Endodermal cell (in vitro differentiated cells): ENCODE results near the gene DNAJC10. TPM values are rescaled to one million over a fixed set of nuclear protein-coding genes. Genes with fewer than 3 reads are reported as not detected.

ENCODE experiments used
- DNase-seq: peaks from one replicate; pipeline ENCODE4 v3.0.0-alpha.2; 2017
- H3K27ac ChIP-seq: 2 replicates; pipeline ENCODE4 v1.5.1; 2013; ENCODE audit warnings: mild to moderate bottlenecking, low read depth, low read length, moderate library complexity
- H3K27me3 ChIP-seq: 2 replicates; pipeline ENCODE4 v1.6.1; 2013; ENCODE audit warnings: mild to moderate bottlenecking, low read length, moderate library complexity; ENCODE audit not compliant: insufficient read depth, control insufficient read depth, poor library complexity, severe bottlenecking
- H3K36me3 ChIP-seq: 2 replicates; pipeline ENCODE4 v1.7.0; 2013; ENCODE audit warnings: mild to moderate bottlenecking, low read length, moderate library complexity; ENCODE audit not compliant: control insufficient read depth, insufficient read depth
- H3K4me1 ChIP-seq: one replicate; pipeline ENCODE4 v1.7.0; 2013; ENCODE audit warnings: low read length; ENCODE audit not compliant: control insufficient read depth, insufficient read depth
- H3K4me3 ChIP-seq: 2 replicates; pipeline ENCODE4 v1.5.1; 2013; ENCODE audit warnings: mild to moderate bottlenecking, low read length, moderate library complexity
- H3K9ac ChIP-seq: 2 replicates; pipeline ENCODE4 v1.6.1; 2013; ENCODE audit warnings: mild to moderate bottlenecking, low read length, moderate library complexity; ENCODE audit not compliant: poor library complexity, severe bottlenecking; ENCODE audit errors: extremely low read depth
- H3K9me3 ChIP-seq: 2 replicates; pipeline ENCODE4 v1.6.1; 2013; ENCODE audit warnings: mild to moderate bottlenecking, low read length, moderate library complexity; ENCODE audit not compliant: control insufficient read depth
- H3K27ac Mint-ChIP-seq: 2 replicates; pipeline ENCODE4 v1.8.0; 2020; ENCODE audit warnings: mixed read lengths
- H3K27me3 Mint-ChIP-seq: 2 replicates; pipeline ENCODE4 v1.8.0; 2021; ENCODE audit warnings: mild to moderate bottlenecking, mixed read lengths; ENCODE audit not compliant: insufficient read depth
- H3K36me3 Mint-ChIP-seq: 2 replicates; pipeline ENCODE4 v1.8.0; 2020; ENCODE audit warnings: low read depth, mixed read lengths
- H3K4me1 Mint-ChIP-seq: 2 replicates; pipeline ENCODE4 v1.8.0; 2020; ENCODE audit warnings: mixed read lengths
- H3K4me3 Mint-ChIP-seq: 2 replicates; pipeline ENCODE4 v1.8.0; 2020; ENCODE audit warnings: mild to moderate bottlenecking, moderate library complexity, mixed read lengths
- H3K9me3 Mint-ChIP-seq: 2 replicates; pipeline ENCODE4 v1.8.0; 2020; ENCODE audit warnings: mild to moderate bottlenecking, mixed read lengths
- WGBS, 2 experiments: methylation state at CpG; one replicate each; pipeline versions ENCODE4 v1.1.5 to v1.1.7; 2013; ENCODE audit warnings: missing lambda C conversion rate in 2 of 2, mixed read lengths in 1 of 2; ENCODE audit not compliant: insufficient coverage in 1 of 2, insufficient read length in 1 of 2; 5-methylcytosine and 5-hydroxymethylcytosine counted together
- total RNA-seq, 2 donors: library from RNA; stranded (reverse); fragmentation: NEBNext Ultra II Directional in 1 of 2; extraction: Animal tissue kit (Norgen Biotek cat#: 25700) in 1 of 2; gene quantifications; 2 replicates in 1 of 2; 3 replicates in 1 of 2; pipeline ENCODE4 v1.2.1, GENCODE V29; 2021
- TF ChIP-seq, protein P1 (sequence below): fragments of 200-600 bp; sonication (generic); conservative IDR thresholded peaks from 2 replicates; pipeline ENCODE4 v1.5.0; 2021; ENCODE audit warnings: antibody characterized with exemption, mild to moderate bottlenecking

DNAJC10 gene
- total RNA-seq, 2 donors from 2014 or later: 212 to 232 TPM

- Mint-ChIP-seq H3K4me1 (peaks cover 19% of the 10 kb centered on the region), H3K9me3 (no peaks in the 10 kb centered on the region), H3K27me3 (peaks cover 3% of the 10 kb centered on the region), H3K36me3 (no peaks in the 10 kb centered on the region), H3K27ac (no peak overlapping the region), H3K4me3 (no peak overlapping the region)
- H3K27me3 ChIP-seq: no peaks in the 10 kb centered on the region
- no peak overlapping the region for H3K27ac ChIP-seq
- TF ChIP-seq, protein P1, sequence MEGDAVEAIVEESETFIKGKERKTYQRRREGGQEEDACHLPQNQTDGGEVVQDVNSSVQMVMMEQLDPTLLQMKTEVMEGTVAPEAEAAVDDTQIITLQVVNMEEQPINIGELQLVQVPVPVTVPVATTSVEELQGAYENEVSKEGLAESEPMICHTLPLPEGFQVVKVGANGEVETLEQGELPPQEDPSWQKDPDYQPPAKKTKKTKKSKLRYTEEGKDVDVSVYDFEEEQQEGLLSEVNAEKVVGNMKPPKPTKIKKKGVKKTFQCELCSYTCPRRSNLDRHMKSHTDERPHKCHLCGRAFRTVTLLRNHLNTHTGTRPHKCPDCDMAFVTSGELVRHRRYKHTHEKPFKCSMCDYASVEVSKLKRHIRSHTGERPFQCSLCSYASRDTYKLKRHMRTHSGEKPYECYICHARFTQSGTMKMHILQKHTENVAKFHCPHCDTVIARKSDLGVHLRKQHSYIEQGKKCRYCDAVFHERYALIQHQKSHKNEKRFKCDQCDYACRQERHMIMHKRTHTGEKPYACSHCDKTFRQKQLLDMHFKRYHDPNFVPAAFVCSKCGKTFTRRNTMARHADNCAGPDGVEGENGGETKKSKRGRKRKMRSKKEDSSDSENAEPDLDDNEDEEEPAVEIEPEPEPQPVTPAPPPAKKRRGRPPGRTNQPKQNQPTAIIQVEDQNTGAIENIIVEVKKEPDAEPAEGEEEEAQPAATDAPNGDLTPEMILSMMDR: no peak
- H3K4me1 ChIP-seq: peaks cover 13% of the 10 kb centered on the region
- no peak overlapping the region for H3K4me3 ChIP-seq
- no peak for DNase-seq
- H3K36me3 ChIP-seq: no peaks in the 10 kb centered on the region
- no peaks in the 10 kb centered on the region for H3K9me3 ChIP-seq
- no peak overlapping the region for H3K9ac ChIP-seq
These were observed 100.8 kb downstream of the DNAJC10 start for GRCh38 chr2:182816866-182817265.

- Histone ChIP-seq H3K27me3 (no peaks in the 10 kb centered on the region), H3K4me1 (peaks cover 13% of the 10 kb centered on the region), H3K36me3 (no peaks in the 10 kb centered on the region), H3K9ac (no peak overlapping the region), H3K4me3 (no peak overlapping the region), H3K9me3 (no peaks in the 10 kb centered on the region), H3K27ac (no peak overlapping the region)
- WGBS, 2 experiments: 86 to 88% methylated on average over 1 to 2 of the region's 2 CpGs
- no peak for DNase-seq
- H3K9me3 Mint-ChIP-seq: no peaks in the 10 kb centered on the region
- H3K4me1 Mint-ChIP-seq: peaks cover 23% of the 10 kb centered on the region
- peaks cover 3% of the 10 kb centered on the region for H3K27me3 Mint-ChIP-seq
- H3K27ac Mint-ChIP-seq: no peak overlapping the region
- TF ChIP-seq, protein P1: no peak
- H3K36me3 Mint-ChIP-seq: no peaks in the 10 kb centered on the region
- H3K4me3 Mint-ChIP-seq: no peak overlapping the region
These were observed 101.5 kb downstream of the DNAJC10 start for GRCh38 chr2:182817558-182817957.

DNA sequence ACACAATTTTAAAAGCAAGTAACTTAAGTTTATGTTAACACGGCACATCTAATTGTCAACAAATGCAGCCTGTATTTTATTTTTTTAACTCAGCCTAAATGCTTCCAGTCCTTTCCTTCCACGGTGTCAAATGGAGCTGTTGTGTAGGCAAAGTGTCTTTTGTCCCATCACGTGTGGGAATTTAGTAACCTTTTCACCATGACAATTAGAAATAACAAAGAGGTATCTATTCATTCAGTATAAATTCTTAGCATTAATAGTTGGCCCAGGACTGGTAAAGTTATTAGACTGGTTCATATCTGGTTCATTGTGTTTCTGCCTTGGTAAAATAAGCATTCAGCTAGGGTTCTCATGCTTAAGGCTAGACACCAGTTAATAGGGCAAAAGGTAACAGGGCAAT lies 102.4 kb downstream of the DNAJC10 start:
- Histone ChIP-seq H3K4me1 (peaks cover 15% of the 10 kb centered on the region), H3K27me3 (no peaks in the 10 kb centered on the region), H3K4me3 (no peak overlapping the region), H3K36me3 (no peaks in the 10 kb centered on the region), H3K9ac (no peak overlapping the region), H3K9me3 (no peaks in the 10 kb centered on the region), H3K27ac (peak overlapping the region; percentile 88)
- Mint-ChIP-seq H3K4me3 (no peak overlapping the region), H3K9me3 (no peaks in the 10 kb centered on the region), H3K27ac (peak overlapping the region; percentile 46), H3K4me1 (peaks cover 31% of the 10 kb centered on the region), H3K27me3 (peaks cover 3% of the 10 kb centered on the region), H3K36me3 (no peaks in the 10 kb centered on the region)
- 83 to 84% methylated on average over 1 to 3 of the region's 3 CpGs for WGBS, 2 experiments
- DNase-seq: no peak
- TF ChIP-seq, protein P1: no peak
